Bronchial epithelial cell (primary cell): Measurements from ENCODE around the gene BCOR. TPM values are rescaled to one million over a fixed set of nuclear protein-coding genes. Genes with fewer than 3 reads are reported as not detected.

Source experiments
- DNase-seq: peaks from one replicate; pipeline ENCODE4 v3.0.0-alpha.2; 2010; ENCODE audit warnings: low read depth
- FAIRE-seq: peaks from 2 replicates; lab custom pipeline; 2011; peaks lifted over from hg19 to GRCh38; lab: Jason Lieb, UNC
- H3K27me3 ChIP-seq: 2 replicates; pipeline ENCODE4 v1.5.1; 2011; ENCODE audit warnings: low read length; ENCODE audit not compliant: control insufficient read depth, insufficient read depth
- H3K36me3 ChIP-seq: 2 replicates; pipeline ENCODE4 v1.5.1; 2011; ENCODE audit warnings: low read length; ENCODE audit not compliant: control insufficient read depth, insufficient read depth
- H3K4me3 ChIP-seq: 2 replicates; pipeline ENCODE4 v1.5.1; 2011; ENCODE audit warnings: mild to moderate bottlenecking, low read depth, low read length, control low read depth
- CTCF ChIP-seq: IDR thresholded peaks from 2 replicates; pipeline ENCODE4 v1.5.1; 2011; ENCODE audit warnings: mild to moderate bottlenecking, moderate library complexity, low read length, control low read depth, inconsistent platforms; ENCODE audit not compliant: insufficient read depth, severe bottlenecking
- total RNA-seq: library from RNA; depleted of rRNA; stranded (reverse); fragments of >200 nt; gene quantifications from 2 replicates; pipeline ENCODE4 v1.2.1, GENCODE V29; 2014

BCOR gene
- total RNA-seq, 1 donor from 2014 or later, result 6.1 TPM

GRCh38 chrX:40094041-40094899 is 3.5 kb downstream of the BCOR start:
- H3K27me3 ChIP-seq, result no peaks in the 10 kb centered on the region
- H3K4me3 ChIP-seq, result peak overlapping the region; percentile 53
- H3K36me3 ChIP-seq, result no peaks in the 10 kb centered on the region
- no peak for TF ChIP-seq CTCF
- FAIRE-seq (no peak), DNase-seq (no peak)

GRCh38 chrX:40093586-40093985 is 4.2 kb downstream of the BCOR start:
- Histone ChIP-seq H3K4me3 (no peak overlapping the region), H3K36me3 (no peaks in the 10 kb centered on the region), H3K27me3 (no peaks in the 10 kb centered on the region)
- no peak for TF ChIP-seq CTCF
- FAIRE-seq, result no peak
- no peak for DNase-seq

DNA sequence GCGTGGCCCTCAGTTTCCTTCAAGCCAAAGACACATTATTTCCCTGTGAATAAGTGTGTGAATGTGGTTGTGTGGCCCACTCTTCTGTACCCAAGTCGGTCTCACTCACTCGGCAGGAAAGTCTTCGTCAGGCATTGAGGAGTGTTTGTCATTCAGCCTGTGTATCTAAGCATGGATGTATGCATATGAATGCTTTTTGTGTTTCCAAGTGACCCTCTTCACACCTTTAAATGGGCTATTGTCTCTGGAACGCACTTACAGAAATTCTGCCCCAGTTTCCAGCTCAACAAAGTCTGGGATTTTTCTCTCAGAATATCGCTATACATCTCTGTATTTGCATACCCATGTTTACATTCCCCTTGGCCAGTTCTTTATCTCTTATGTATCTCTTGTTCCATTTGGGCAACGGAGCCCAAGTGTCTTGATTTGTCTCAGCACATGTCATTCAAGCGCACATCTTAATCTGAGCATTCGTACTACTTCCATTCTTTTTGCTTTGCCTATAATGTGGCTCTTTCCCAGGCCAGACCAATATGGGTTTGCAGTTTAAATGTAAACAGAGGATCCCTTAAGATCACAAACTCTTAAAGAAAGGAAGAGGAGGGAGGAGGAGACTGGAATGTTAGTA is 4.8 kb downstream of the BCOR start:
- no peak for TF ChIP-seq CTCF
- DNase-seq (no peak), FAIRE-seq (no peak)
- Histone ChIP-seq H3K27me3 (no peaks in the 10 kb centered on the region), H3K36me3 (no peaks in the 10 kb centered on the region), H3K4me3 (no peak overlapping the region)

DNA sequence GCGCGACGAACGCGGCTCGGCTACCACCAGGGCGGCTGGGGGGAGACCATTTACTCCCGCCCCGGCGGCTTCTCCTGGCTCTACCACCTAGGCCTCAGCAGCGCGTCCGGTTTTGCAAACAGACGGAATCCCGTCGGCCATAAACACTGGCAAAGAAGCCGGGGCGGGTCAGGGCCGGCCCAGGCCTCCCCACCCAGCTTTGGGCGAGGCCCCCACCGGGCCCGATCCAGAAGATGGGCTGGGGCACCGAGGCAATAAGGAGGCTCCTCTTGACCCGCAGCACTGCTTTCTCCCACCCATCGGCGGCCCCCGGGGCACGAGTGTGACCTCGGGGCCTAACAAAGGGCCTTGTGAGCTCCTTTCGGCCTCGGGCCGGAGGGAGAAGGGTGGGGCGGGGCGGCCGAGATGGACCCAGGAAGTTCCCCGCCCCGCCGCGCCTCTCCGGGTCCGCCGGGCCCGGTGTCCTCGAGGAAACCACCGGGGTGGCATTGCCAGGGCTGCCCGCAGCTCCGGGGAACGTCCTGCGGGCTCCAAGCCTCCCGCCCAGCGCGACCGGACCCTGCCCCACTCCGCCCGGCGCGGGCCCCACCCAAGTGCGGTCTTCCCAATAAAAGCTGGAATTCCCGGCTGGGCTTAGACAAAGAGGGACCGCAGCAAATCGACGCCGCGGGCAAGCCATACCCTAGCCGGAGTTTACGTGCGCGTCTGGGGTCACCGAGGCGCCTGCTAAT is 5.9 kb downstream of the BCOR start:
- DNase-seq (no peak), FAIRE-seq (no peak)
- no peak overlapping the region for H3K4me3 ChIP-seq
- no peaks in the 10 kb centered on the region for H3K27me3 ChIP-seq
- no peak for TF ChIP-seq CTCF
- H3K36me3 ChIP-seq, result no peaks in the 10 kb centered on the region

GRCh38 chrX:40090961-40091360 is 6.8 kb downstream of the BCOR start:
- DNase-seq (no peak), FAIRE-seq (no peak)
- no peak for TF ChIP-seq CTCF
- H3K4me3 ChIP-seq, result no peak overlapping the region
- no peaks in the 10 kb centered on the region for H3K27me3 ChIP-seq
- H3K36me3 ChIP-seq, result no peaks in the 10 kb centered on the region
